Measurements from ENCODE around the gene YKT6.

The YKT6 gene

DNA sequence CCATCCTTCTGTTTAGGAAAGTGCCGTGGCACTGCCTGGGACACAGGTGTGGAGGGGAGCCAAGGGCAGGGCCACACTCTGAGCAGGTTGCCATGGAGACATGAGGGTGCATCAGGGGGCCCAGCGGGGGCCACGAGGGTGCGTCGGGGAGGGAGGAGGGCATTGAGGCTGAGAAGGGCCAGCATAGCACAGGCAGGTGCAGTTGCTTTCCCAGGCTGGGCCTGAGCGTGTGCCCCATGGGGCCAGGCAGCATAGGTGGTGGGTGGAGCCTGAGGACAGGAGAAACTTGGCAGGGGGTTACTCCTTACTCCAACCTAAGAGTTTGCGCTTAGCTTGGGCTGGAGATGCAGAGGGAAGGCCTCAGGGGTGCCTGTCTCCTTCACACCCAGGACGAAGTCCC is 15.2 kb downstream of the YKT6 start:
- no peak for DNase-seq (ENCODE audit: low read depth)
- no peak overlapping the region for H3K4me3 ChIP-seq (ENCODE audit: low read depth, low read length)

DNA sequence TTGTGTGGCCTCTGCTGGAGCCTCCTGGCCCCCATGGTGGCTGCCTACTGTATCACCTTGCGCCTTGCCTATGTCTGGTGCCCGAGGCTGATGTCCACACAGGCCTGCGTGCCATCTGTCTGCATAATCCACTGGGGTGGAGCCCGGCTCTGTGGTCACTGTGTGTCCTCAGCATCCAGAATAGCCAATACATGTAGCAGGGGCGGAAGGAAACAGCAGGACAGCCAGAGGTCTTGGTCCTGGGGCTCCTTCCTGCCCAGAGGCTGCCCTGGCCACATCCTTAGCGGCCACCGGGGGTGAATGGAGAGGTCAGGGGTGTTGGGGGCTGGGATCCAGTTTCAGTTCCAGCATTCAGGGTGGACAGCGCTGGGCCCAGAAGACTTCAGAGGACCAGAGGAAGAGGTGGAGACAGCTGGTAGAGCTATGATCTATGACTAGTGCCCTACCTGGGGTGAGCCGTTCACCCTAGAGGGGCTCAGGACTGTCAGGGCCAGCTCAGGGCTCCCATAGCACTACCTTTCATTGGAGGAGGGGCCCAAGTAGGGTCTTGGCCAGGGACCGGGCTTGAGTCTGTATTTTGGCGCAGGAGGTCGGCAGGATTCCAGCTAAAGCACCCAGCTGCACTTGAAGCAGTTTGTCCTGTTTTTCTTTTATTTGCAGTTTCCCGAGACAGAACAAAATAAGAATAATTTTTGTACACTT is 15.9 kb downstream of the YKT6 start:
- no peak for DNase-seq (ENCODE audit: low read depth)
- H3K4me3 ChIP-seq (ENCODE audit: low read depth, low read length), result no peak overlapping the region

DNA sequence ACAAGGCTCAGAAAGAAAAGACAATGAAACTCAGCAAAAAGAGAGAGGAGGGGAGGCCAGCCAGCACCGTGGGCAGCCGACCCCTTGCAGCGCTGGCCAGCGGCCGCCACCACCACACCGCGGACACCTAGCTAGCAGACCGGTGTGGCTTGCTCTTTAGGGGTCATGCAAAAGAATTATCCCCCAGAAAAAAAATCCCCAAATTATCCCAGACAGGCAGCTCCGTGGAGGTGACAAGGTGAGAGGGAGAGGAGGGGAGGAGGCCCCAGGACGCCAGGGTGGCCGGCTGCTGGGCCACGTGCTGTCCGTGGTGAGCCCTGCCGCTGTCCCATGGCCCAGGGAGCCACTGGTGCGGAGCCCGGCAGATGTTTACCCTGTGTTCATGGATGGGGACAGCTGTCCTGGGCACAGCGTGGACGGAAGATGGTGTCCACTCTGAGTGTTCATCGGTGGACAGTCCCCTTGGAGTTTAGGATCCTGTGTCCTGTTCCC is 16.5 kb downstream of the YKT6 start:
- H3K4me3 ChIP-seq (ENCODE audit: low read depth, low read length), result no peak overlapping the region
- DNase-seq (ENCODE audit: low read depth), result no peak

DNA sequence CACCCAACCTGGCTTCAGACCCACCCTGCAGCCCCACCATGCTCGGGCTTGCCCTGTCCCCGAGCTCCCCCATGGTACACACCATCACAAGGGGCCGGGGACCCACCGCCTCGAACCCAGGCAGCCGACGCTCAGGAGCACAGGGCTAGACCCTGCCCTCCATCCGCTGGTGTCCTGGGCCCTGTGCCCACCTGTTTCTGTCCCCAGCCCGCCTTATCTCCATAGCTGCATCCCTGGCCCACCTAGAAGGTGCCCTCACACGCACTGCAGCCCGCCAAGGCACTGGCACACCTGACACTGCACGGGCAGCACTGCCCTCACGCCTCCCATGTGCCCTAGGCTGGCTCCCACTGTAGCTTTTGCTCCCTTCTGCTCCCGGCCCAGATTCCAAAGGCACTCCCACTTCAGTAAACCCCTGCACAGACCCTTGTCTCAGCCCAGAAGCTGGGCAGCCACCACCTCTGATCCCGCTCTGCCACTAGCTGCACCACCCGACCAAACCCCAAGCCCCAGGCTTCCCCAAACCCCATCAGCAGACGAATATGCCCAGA is 17.1 kb downstream of the YKT6 start:
- no peak overlapping the region for H3K4me3 ChIP-seq (ENCODE audit: low read depth, low read length)
- no peak for DNase-seq (ENCODE audit: low read depth)

DNA sequence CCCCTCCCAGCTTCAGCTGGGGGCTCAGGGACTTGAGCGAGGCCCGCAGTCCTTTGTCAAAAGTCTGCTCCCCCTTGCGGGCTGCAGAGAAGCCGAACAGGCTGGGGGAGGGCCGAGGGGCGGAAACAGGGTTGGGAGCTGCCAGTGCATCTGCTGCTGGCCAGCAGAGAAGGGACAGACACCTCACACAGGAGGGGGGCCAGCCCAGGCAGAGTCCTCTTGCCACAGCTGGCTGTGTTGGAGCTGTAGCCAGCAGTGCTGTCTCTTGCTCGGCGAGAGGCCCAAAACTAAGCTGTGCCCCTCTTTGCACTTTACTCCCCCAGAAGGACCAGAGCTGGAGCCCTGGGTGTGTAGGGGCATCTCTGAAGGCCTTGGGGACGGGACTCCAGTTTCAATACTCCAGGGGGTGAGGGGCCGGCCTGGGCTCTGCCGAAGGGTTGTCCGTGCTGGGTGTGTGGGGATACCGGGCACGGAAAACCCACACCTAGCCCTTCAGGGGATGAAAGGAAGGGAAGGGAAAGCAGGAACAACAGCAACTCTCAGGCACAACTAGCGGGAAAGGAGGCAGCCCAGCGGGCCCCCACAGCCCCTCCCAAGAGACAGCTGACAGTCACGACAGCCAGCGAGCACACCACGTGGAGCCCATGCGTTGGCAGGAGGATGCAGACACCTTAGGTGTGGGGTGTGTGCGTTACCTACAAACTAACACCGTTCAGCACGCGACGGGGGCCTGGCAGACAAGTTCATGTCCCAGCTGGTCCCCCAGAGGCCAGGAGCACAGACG is 17.8 kb downstream of the YKT6 start:
- H3K4me3 ChIP-seq (ENCODE audit: low read depth, low read length), result no peak overlapping the region
- no peak for DNase-seq (ENCODE audit: low read depth)

DNA sequence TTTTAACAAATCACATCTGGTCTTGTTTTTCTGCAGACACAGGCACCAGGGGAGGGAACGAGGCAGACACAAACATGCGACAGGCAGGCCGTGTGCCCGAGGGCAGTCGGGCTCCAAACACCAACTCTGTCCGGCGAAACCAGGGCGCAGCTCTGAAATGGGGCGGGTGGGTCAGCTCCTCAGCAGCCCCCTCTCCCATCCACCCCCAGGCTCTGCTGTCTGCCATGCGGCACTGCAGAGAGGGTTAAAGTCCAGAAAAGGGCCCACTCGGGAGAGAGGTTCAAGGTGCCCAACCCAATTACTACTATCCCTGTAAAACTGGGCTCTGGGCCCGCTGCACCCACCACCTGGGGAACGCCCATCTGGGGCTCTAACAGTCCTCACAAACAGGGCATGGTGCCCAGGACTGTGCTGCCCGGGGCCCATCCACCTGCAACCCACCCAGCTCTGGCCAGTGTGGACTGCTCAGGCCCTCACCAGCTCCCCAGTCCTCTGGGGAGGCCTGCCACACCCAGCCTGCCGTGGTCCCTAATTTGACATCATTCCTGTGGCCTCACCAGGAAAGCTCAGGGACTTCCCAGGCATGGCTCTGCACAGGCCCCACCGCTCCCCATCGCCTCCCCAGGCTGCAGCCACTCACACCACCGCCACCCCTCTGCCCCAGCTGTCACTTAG is 18.7 kb downstream of the YKT6 start:
- DNase-seq (ENCODE audit: low read depth), result no peak
- H3K4me3 ChIP-seq (ENCODE audit: low read depth, low read length), result no peak overlapping the region

DNA sequence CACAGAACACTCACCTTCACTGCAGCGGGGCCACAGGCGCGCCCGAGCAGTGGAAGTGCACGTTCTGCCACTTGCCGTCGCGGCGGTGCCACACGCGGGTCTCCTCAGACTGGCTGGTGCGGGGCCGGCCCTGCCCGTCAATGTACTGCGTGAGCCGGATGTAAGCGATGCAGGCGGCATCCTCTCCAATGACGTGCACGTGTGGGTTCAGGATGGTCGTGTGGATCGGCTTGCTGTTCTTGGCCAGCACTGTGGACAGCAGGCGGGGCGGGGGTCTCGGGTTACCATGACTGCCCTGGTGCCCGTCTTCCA is 19.2 kb downstream of the YKT6 start:
- H3K4me3 ChIP-seq (ENCODE audit: low read depth, low read length), result no peak overlapping the region
- no peak for DNase-seq (ENCODE audit: low read depth)

DNA sequence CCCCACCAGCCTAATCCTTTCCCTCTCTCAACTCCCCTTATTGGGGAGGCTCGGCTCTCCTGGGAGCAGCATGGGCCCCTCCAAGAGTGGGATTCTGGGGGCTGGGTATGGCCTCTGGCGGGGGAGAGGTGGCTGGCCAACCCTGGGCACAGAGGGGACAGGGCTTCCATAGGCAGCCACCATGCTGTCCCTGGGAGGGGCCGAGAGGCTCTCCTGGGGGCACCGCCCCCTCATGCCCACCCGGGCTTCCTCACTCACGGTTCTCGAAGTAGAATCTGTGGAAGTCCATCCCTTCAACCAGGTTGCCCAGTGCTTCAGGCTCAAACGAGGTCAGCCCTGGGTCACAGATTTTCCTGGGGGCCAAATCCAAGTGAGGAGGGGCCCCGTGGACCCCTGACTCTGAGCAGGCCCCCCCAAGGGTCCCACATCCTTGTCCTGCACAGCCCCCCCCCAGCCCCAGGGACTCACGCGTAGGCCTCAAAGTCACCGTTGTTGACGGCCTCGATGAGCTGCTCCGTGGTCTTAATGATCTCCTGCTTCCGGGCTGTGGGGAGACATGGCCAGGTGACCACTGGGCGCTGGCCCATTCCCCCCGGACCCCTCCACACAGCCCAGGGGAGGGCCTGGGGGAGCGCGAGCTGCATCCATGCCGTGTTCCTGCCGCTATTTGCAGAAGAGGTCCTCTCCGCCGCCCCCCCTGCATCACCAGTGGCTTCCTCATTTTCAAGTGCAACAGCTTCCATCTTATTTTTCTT is 19.8 kb downstream of the YKT6 start:
- no peak for DNase-seq (ENCODE audit: low read depth)
- H3K4me3 ChIP-seq (ENCODE audit: low read depth, low read length), result no peak overlapping the region

DNA sequence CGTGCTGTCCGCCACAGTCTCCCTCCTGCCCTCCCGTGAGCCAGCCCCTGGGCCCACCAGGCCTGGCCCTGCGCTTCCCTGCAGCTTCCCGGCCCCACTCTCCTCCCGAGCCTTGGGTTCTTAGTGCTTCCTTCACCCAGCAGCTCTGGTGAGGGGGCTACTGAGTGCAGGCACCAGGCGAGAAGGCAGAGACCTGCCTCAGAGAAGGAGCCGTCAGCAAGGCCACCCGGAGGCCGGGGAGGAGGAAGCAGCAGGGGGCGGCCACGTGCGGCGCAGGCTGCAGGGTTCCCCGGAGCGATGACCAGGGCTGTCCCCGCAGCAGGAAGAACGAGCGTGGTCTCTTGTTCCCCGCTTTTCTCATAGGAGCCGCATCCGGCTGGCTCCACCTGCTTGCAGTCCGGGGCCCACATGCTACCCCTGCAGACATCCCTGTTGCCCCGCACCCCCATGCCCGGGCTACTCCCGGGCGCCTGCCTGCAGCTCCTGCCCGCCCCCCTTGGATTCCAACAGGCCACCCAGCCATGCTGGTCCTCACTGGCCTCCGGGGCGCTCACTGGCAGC is 20.5 kb downstream of the YKT6 start:
- H3K4me3 ChIP-seq (ENCODE audit: low read depth, low read length), result no peak overlapping the region
- DNase-seq (ENCODE audit: low read depth), result no peak

DNA sequence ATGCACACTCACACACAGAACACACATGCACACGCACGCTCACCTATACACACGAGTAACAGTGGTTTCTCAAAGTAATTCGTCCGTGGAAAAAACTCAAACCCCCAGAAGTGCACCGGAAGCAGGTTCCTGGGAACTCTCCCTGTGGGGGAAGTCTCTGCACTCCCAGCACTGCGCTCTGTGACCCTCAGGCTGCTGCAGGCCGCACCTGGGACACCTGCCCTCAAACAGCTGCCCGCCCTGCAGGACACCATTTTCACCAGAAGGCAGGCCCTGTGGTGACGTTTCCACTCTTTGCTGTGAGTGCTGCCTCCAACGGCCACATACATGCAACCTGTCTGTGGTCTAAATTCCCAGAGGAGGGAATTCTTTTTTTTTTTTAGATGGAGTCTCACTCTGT is 21.3 kb downstream of the YKT6 start:
- no peak for DNase-seq (ENCODE audit: low read depth)
- no peak overlapping the region for H3K4me3 ChIP-seq (ENCODE audit: low read depth, low read length)

DNA sequence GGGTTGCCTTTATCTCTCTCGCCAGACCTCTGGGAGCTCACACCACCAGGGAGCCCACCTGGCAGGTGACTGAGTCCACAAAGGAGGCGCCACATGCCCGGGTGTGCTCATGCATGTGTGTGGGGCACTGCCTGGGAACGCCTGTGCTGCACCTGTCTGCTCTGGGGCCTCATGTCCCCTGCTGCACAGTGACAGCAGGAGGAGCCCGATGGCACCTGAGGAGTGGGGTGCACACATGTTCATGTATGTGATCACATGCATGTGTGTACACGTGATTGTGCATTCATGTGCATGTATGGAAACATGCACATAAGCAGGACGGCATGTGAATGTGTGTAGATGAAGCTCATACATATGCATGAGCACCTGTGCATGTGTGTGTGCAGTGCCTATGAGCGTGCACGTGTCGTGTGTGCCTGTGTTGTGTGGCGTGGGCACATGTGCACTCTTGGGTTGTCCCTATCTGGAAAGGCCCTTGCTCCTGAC is 22.0 kb downstream of the YKT6 start:
- no peak for DNase-seq (ENCODE audit: low read depth)
- no peak overlapping the region for H3K4me3 ChIP-seq (ENCODE audit: low read depth, low read length)

DNA sequence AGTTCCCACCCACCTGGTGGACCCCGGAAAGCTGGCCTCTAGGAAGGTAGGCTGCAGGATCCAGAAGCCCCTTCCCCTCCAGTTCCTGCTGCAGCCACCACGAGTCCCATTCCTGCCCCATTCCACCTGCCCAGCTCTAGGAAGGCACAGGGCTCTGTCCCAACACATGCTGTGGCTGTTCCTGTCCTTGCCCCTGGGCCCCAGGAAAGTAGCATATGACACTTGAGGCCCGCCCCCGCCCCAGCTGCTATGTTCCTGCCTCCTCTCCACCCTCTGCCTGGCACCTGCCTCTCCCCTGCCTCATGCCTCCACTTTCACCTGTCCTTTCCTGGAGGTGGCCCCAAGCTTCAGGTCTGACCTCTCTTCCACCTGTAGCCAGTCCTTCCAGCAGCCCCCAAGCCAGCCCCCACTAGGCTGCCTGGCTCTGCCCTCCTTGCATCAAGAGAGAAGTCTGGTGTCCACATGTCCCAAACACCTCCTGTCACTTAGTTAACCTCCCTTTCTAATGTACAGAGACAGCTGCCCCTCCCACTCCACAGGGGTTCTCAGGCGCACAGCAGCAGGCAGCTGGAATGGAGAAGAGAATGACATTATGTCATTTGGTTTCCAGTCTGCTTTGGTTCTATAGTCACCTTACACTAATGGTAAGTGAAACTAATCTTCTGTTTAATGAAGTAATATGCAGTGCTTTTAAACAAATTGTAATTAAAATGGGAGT is 22.7 kb downstream of the YKT6 start:
- no peak overlapping the region for H3K4me3 ChIP-seq (ENCODE audit: low read depth, low read length)
- DNase-seq (ENCODE audit: low read depth), result no peak

DNA sequence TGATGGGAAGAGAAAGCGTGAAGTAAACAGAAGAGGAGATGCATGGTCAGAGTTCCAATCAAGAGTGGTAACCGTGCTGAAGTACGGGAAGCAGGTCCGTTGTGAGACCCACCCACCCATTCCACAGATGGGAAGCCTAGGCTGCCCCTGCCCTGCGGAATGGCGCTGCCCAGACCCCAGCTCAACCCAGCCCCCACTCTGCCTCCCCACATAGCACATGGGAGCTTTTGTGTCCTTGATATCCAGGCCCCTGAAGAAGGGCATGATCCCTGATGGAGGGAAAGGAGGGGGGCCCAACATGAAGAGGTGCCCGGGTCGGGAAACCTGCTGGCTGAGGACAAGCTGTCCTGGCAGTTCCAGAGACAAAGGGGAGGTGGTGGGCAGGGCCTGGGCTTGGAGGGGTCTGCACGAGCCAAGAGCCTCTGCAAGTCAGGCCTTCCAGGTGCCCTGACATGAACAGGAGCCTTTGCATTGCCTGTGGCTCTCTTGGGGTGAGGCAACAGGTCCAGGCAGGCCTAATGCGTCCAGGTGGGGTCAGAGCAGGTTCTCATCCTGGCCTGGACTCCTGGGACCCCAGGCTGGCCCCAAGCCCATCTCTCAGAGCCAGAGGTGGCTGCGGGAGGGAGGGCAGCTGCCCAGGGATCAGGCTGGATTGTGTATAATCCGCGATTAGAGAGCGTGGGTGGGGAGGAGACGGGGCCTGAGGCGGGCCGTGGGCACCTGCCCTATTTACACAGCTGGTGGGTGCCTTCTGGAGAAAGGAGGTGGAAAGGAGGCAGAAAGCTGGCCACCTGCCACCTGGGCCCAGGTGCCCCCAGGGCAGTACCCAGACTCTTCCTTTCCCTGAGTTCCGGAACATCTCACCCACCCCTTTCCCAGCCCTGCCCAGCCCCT is 23.5 kb downstream of the YKT6 start:
- H3K4me3 ChIP-seq (ENCODE audit: low read depth, low read length), result no peak overlapping the region
- no peak for DNase-seq (ENCODE audit: low read depth)

DNA sequence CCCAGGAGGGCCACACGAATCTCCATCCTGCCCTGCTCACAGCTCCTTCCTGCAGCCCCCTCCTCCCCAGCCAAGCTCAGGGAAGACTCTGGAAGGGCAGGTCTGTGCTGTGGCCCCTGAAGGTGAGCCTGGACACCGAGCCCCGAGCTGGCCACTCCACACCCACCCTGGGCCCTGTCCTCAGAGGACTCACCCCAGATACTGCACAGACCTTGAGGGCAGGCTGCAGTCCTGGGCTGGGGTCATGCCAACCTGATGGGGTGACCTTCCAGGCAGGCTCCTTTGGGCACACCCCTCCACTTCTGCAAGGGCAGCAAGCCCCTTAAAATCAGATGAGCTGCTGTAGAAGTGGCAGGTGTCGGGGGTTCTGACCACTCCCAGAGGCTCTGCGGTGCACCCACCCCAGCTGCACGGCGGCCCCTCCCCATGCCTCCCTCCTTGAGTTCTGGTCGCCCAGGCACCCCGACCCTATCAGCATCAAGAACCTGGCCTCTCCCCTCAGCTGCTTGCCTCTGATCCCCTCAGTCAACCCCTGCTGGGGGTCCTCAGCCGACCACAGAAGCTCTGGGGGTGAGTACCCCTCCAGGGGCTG is 24.3 kb downstream of the YKT6 start:
- H3K4me3 ChIP-seq (ENCODE audit: low read depth, low read length), result no peak overlapping the region
- DNase-seq (ENCODE audit: low read depth), result no peak

DNA sequence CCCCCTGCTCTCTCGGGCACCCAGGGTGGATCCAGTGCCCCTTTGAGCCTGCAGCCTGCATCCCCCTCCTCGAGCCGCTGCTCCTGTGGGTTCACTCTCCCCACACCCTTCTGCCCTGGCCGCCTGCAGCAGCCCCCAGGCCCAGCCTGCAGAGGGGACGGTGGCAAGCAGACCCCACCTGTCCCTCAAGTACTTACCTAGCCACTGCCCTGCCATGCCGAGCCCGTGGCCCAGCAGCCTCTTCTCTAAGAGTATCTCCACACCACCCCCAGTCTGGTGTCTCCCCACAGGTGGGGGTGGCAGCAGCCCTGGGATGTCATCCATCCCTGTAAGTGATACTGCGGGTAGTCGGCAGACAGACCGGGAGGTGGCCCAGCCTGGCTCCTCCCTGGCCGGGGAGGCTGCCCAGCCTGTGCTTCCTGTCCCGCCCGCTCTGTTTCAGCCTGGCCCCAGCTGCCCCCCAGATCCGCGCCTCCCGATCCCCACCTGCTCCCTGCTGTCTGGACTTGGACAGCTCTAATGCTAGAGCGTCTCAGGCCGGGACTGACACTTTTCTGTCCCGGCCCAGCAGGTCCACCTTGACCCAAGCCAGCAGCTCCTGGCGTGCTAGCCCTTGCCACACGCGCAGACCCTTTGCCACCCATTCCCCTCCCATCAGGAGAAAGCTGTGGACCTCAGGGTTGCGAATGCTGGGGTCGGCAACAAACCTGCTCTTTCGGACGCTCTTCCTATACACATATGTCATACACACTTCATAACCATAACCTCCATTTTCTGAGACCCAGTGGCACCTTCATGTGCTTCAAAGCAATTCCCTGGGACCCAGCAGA is 25.0 kb downstream of the YKT6 start:
- H3K4me3 ChIP-seq (ENCODE audit: low read depth, low read length), result no peak overlapping the region

DNA sequence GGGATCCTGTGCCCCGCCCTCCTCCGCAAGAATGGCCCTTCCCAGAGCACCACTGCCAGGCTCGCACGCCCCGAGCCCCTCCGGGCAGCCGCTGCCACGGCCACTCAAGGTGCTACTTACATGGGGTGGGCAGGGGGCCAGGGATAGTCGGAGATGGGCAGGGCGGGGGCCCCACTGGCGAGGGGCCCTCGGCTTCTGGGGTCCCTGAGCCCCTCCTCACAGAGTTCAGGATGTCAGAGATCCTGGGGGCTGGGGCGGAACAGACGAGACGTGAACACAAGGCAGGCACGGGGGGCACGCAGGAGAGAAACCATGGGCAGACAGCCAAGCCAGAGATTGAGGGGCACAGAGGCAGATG is 25.6 kb downstream of the YKT6 start:
- DNase-seq (ENCODE audit: low read depth), result no peak
- no peak overlapping the region for H3K4me3 ChIP-seq (ENCODE audit: low read depth, low read length)

More for the DNA sequence above, 25.0 kb downstream of the YKT6 start:
- DNase-seq (ENCODE audit: low read depth), result no peak

DNA sequence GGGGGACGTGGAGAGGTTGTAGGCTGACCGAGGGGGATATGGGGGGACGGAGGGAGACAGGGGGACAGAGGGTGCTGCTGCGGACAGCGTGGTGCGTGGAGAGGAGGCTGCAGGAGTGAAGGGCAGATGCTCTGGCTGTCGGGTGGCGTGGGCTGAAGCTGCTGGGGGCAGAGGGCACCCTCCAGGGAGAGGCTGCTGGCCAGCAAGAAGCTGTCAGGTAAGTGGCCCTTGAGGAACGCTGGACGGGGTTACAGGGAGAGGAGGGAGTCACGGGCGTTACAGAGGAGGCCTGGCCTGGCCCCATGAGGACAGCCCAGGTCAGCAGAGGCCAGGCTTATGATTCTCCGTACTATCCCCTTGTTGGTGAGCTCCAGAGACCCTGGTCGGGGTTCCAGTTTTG is 27.1 kb downstream of the YKT6 start:
- DNase-seq (ENCODE audit: low read depth), result no peak
- no peak overlapping the region for H3K4me3 ChIP-seq (ENCODE audit: low read depth, low read length)
